Cerebellar nuclear complex (tissue), 1 donor: ENCODE measurements around the gene PLEKHA6.

Source experiments
- DNase-seq, 2 experiments: peaks; one replicate each; lab custom pipeline; 2025; lab: John Stamatoyannopoulos, UW

Gene PLEKHA6

GRCh38 chr1:204357551-204358490 lies 1.9 kb downstream of the PLEKHA6 start:
- DNase-seq = peak in 1 of 2 experiments; percentile 18

- no peak for DNase-seq
Observed at GRCh38 chr1:204356997-204357396, 2.7 kb downstream of the PLEKHA6 start.

GRCh38 chr1:204355913-204356312 lies 3.8 kb downstream of the PLEKHA6 start:
- no peak for DNase-seq

- DNase-seq = no peak
Observed at GRCh38 chr1:204354579-204354978, 5.2 kb downstream of the PLEKHA6 start.

GRCh38 chr1:204353213-204353910 lies 6.4 kb downstream of the PLEKHA6 start:
- DNase-seq = no peak

GRCh38 chr1:204350857-204351573 lies 8.7 kb downstream of the PLEKHA6 start:
- peak; percentile 8 to 62 for DNase-seq

- no peak for DNase-seq
Observed at GRCh38 chr1:204350312-204350711, 9.4 kb downstream of the PLEKHA6 start.

- no peak for DNase-seq
Observed at GRCh38 chr1:204349602-204350001, 10.1 kb downstream of the PLEKHA6 start.

GRCh38 chr1:204348722-204349121 lies 11.0 kb downstream of the PLEKHA6 start:
- no peak for DNase-seq

GRCh38 chr1:204348242-204348641 lies 11.5 kb downstream of the PLEKHA6 start:
- no peak for DNase-seq

- DNase-seq = no peak
Observed at GRCh38 chr1:204345941-204346645, 13.6 kb downstream of the PLEKHA6 start.

GRCh38 chr1:204345438-204345841 lies 14.3 kb downstream of the PLEKHA6 start:
- no peak for DNase-seq

- no peak for DNase-seq
Observed at GRCh38 chr1:204344665-204345355, 14.9 kb downstream of the PLEKHA6 start.

- DNase-seq = no peak
Observed at GRCh38 chr1:204343802-204344201, 15.9 kb downstream of the PLEKHA6 start.

GRCh38 chr1:204343247-204343646 lies 16.5 kb downstream of the PLEKHA6 start:
- no peak for DNase-seq

GRCh38 chr1:204342310-204342709 lies 17.4 kb downstream of the PLEKHA6 start:
- no peak for DNase-seq

- DNase-seq = no peak
Observed at GRCh38 chr1:204341380-204341779, 18.3 kb downstream of the PLEKHA6 start.

GRCh38 chr1:204340081-204340889 lies 19.4 kb downstream of the PLEKHA6 start:
- no peak for DNase-seq

GRCh38 chr1:204339541-204339940 lies 20.2 kb downstream of the PLEKHA6 start:
- DNase-seq = no peak

GRCh38 chr1:204338997-204339396 lies 20.7 kb downstream of the PLEKHA6 start:
- DNase-seq = no peak
